DOHH2 (cell line): ENCODE measurements around the gene ZER1.

ENCODE experiments used
- H3F3A ChIP-seq: fragments of 200-600 bp; sonication (generic), shearing (Covaris generic); 2 replicates; pipeline ENCODE4 v1.6.0; 2016; ENCODE audit warnings: antibody characterized with exemption, mild to moderate bottlenecking; ENCODE audit not compliant: control insufficient read depth, insufficient read depth
- H3K27ac ChIP-seq: fragments of 200-600 bp; sonication (generic); 2 replicates; pipeline ENCODE4 v1.5.1; 2014; ENCODE audit warnings: low read depth, mild to moderate bottlenecking, low read length, moderate library complexity
- H3K27me3 ChIP-seq: fragments of 200-600 bp; sonication (generic); 2 replicates; pipeline ENCODE4 v1.6.1; 2014; ENCODE audit warnings: mild to moderate bottlenecking, low read length, mixed read lengths; ENCODE audit not compliant: control insufficient read depth
- H3K36me3 ChIP-seq: fragments of 200-600 bp; sonication (generic); 2 replicates; pipeline ENCODE4 v1.6.1; 2014; ENCODE audit warnings: mild to moderate bottlenecking, low read length, moderate library complexity, mixed read lengths; ENCODE audit not compliant: control insufficient read depth
- H3K4me1 ChIP-seq: fragments of 200-600 bp; sonication (generic); 2 replicates; pipeline ENCODE4 v1.6.1; 2014; ENCODE audit warnings: mild to moderate bottlenecking, low read length, mixed read lengths; ENCODE audit not compliant: control insufficient read depth
- H3K4me2 ChIP-seq: fragments of 200-600 bp; sonication (generic); 2 replicates; pipeline ENCODE4 v1.6.0; 2014; ENCODE audit warnings: mild to moderate bottlenecking, low read length, moderate library complexity
- H3K4me3 ChIP-seq: fragments of 200-600 bp; sonication (generic); 2 replicates; pipeline ENCODE4 v1.5.1; 2014; ENCODE audit warnings: mild to moderate bottlenecking, low read length, mixed read lengths
- H3K79me2 ChIP-seq: fragments of 200-600 bp; sonication (generic); 2 replicates; pipeline ENCODE4 v1.6.1; 2014; ENCODE audit warnings: mild to moderate bottlenecking, low read length, mixed read lengths; ENCODE audit not compliant: control insufficient read depth
- H3K9me2 ChIP-seq: fragments of 200-600 bp; sonication (generic); replicated peaks from 2 replicates; pipeline ENCODE4 v1.6.1; 2014; ENCODE audit warnings: mild to moderate bottlenecking, low read length, mixed read lengths; ENCODE audit not compliant: control insufficient read depth
- H3K9me3 ChIP-seq: fragments of 200-600 bp; sonication (generic); 2 replicates; pipeline ENCODE4 v1.6.1; 2014; ENCODE audit warnings: antibody characterized with exemption, low read length, mixed read lengths; ENCODE audit not compliant: control insufficient read depth, insufficient read depth
- H4K20me1 ChIP-seq: fragments of 200-600 bp; sonication (generic); 2 replicates; pipeline ENCODE4 v1.6.0; 2014; ENCODE audit warnings: low read depth, mild to moderate bottlenecking, antibody characterized with exemption, low read length, moderate library complexity; ENCODE audit not compliant: control insufficient read depth, insufficient read depth
- CTCF ChIP-seq: fragments of 200-600 bp; sonication (generic); IDR thresholded peaks from one replicate; pipeline ENCODE4 v1.5.1; 2014; ENCODE audit warnings: antibody characterized with exemption, mild to moderate bottlenecking, low read depth, low read length; ENCODE audit not compliant: poor library complexity, severe bottlenecking
- EZH2phosphoT487 ChIP-seq: fragments of 200-600 bp; sonication (generic); IDR thresholded peaks from 2 replicates; pipeline ENCODE4 v1.6.1; 2017; ENCODE audit warnings: borderline replicate concordance, mild to moderate bottlenecking, antibody characterized with exemption, low read length, moderate library complexity, mixed read lengths

Gene ZER1

GRCh38 chr9:128707446-128707845, 64.3 kb downstream of the ZER1 start:
- no peaks in the 10 kb centered on the region for H3F3A ChIP-seq
- peaks cover 6% of the 10 kb centered on the region for H3K4me1 ChIP-seq
- no peaks in the 10 kb centered on the region for H3K9me3 ChIP-seq
- H3K9me2 ChIP-seq, result no peaks in the 10 kb centered on the region
- no peak overlapping the region for H3K4me3 ChIP-seq
- TF ChIP-seq CTCF (no peak), EZH2phosphoT487 (no peak)
- no peak overlapping the region for H3K27ac ChIP-seq
- H3K4me2 ChIP-seq, result no peak overlapping the region
- peaks cover 3% of the 10 kb centered on the region; the same call in 1 of the 2 replicates for H3K79me2 ChIP-seq
- H4K20me1 ChIP-seq, result no peaks in the 10 kb centered on the region
- no peaks in the 10 kb centered on the region for H3K27me3 ChIP-seq
- H3K36me3 ChIP-seq, result no peaks in the 10 kb centered on the region

- H3K36me3 ChIP-seq, result no peaks in the 10 kb centered on the region
- H3K4me3 ChIP-seq, result no peak overlapping the region
- TF ChIP-seq CTCF (no peak), EZH2phosphoT487 (no peak)
- H3K27ac ChIP-seq, result no peak overlapping the region
- no peaks in the 10 kb centered on the region for H3K27me3 ChIP-seq
- no peaks in the 10 kb centered on the region for H3K9me2 ChIP-seq
- H3K4me1 ChIP-seq, result peaks cover 10% of the 10 kb centered on the region
- no peaks in the 10 kb centered on the region for H3K9me3 ChIP-seq
- H3K79me2 ChIP-seq, result peaks cover 3% of the 10 kb centered on the region; the same call in 1 of the 2 replicates
- no peaks in the 10 kb centered on the region for H4K20me1 ChIP-seq
- no peaks in the 10 kb centered on the region for H3F3A ChIP-seq
- no peak overlapping the region for H3K4me2 ChIP-seq
Observed at GRCh38 chr9:128706671-128707381, 64.9 kb downstream of the ZER1 start.

GRCh38 chr9:128706045-128706444, 65.7 kb downstream of the ZER1 start:
- Histone ChIP-seq H3K9me3 (no peaks in the 10 kb centered on the region), H3K36me3 (no peaks in the 10 kb centered on the region), H4K20me1 (no peaks in the 10 kb centered on the region), H3F3A (no peaks in the 10 kb centered on the region), H3K27ac (no peak overlapping the region), H3K4me1 (peaks cover 13% of the 10 kb centered on the region), H3K79me2 (peaks cover 3% of the 10 kb centered on the region; the same call in 1 of the 2 replicates), H3K4me3 (no peak overlapping the region), H3K9me2 (no peaks in the 10 kb centered on the region), H3K27me3 (no peaks in the 10 kb centered on the region), H3K4me2 (no peak overlapping the region)
- TF ChIP-seq EZH2phosphoT487 (no peak), CTCF (no peak)
